IMR-90 (cell line): ENCODE data around the gene CDK5. TPM values are rescaled to one million over a fixed set of nuclear protein-coding genes. Genes with fewer than 3 reads are reported as not detected.

Experiments
- ATAC-seq: fragments of 200-7000 bp; cut with Tn5 transposase; 2 replicates; pipeline ENCODE4 v1.9.1; 2020; ENCODE audit warnings: low read depth, mild to moderate bottlenecking, moderate library complexity
- BruUV-seq: library from RNA; stranded (reverse); fragments of 400-500 nt; replicated peaks from 2 replicates; lab custom pipeline; 2021; lab: Mats Ljungman, UMichigan
- CTCF ChIA-PET: fragments of 300-600 bp; formaldehyde crosslinking; extraction: SDS; loops from one replicate; lab custom pipeline; 2021; ENCODE audit warnings: antibody characterized with exemption; lab: Yijun Ruan, JAX
- POLR2A ChIA-PET: fragments of 300-600 bp; sonication (Branson Sonifier 250); formaldehyde crosslinking; loops from one replicate; lab custom pipeline; 2022; ENCODE audit warnings: antibody characterized with exemption; ENCODE audit not compliant: unreplicated experiment; lab: Charles Lee
- DNase-seq: peaks from one replicate; pipeline ENCODE4 v3.0.0; 2013
- H2AFZ ChIP-seq: replicated peaks from 2 replicates; pipeline ENCODE3; 2013; ENCODE audit warnings: low read length, mild to moderate bottlenecking; ENCODE audit not compliant: poor library complexity
- H2AK5ac ChIP-seq: 2 replicates; pipeline ENCODE4 v1.6.1; 2013; ENCODE audit warnings: low read depth, low read length, inconsistent platforms
- H2AK9ac ChIP-seq: replicated peaks from 2 replicates; pipeline ENCODE3; 2013; ENCODE audit warnings: mild to moderate bottlenecking, low read depth, low read length, moderate library complexity; ENCODE audit not compliant: poor library complexity
- H2BK120ac ChIP-seq: 2 replicates; pipeline ENCODE4 v1.6.1; 2013; ENCODE audit warnings: low read depth, low read length, inconsistent platforms
- H2BK15ac ChIP-seq: 3 replicates; pipeline ENCODE4 v1.6.1; 2013; ENCODE audit warnings: low read depth, low read length, inconsistent platforms
- H2BK20ac ChIP-seq: 2 replicates; pipeline ENCODE4 v1.6.1; 2013; ENCODE audit warnings: low read depth, mild to moderate bottlenecking, inconsistent platforms, low read length, moderate library complexity
- H2BK5ac ChIP-seq: 2 replicates; pipeline ENCODE4 v1.6.1; 2013; ENCODE audit warnings: mild to moderate bottlenecking, low read depth, low read length, inconsistent platforms; ENCODE audit not compliant: poor library complexity, severe bottlenecking
- H3K14ac ChIP-seq: replicated peaks from 2 replicates; pipeline ENCODE4 v1.6.1; 2013; ENCODE audit warnings: low read depth, low read length, inconsistent platforms
- H3K18ac ChIP-seq: 2 replicates; pipeline ENCODE4 v1.6.1; 2013; ENCODE audit warnings: low read depth, low read length, control low read depth
- H3K23ac ChIP-seq: 2 replicates; pipeline ENCODE4 v1.6.1; 2013; ENCODE audit warnings: low read depth, low read length, inconsistent platforms
- H3K27ac ChIP-seq: 2 replicates; pipeline ENCODE4 v1.5.1; 2013; ENCODE audit warnings: mild to moderate bottlenecking, control low read depth, low read length; ENCODE audit not compliant: insufficient read depth
- H3K27me3 ChIP-seq: 2 replicates; pipeline ENCODE4 v1.6.1; 2013; ENCODE audit warnings: low read length; ENCODE audit not compliant: control insufficient read depth, insufficient read depth
- H3K36me3 ChIP-seq: 2 replicates; pipeline ENCODE4 v1.6.1; 2013; ENCODE audit warnings: low read length, mixed read lengths; ENCODE audit not compliant: control insufficient read depth, insufficient read depth
- H3K4ac ChIP-seq: 2 replicates; pipeline ENCODE4 v1.6.1; 2013; ENCODE audit warnings: low read depth, low read length, inconsistent platforms
- H3K4me1 ChIP-seq: 2 replicates; pipeline ENCODE4 v1.6.1; 2013; ENCODE audit warnings: low read length, mixed read lengths; ENCODE audit not compliant: control insufficient read depth, insufficient read depth
- H3K4me2 ChIP-seq: 2 replicates; pipeline ENCODE4 v1.6.1; 2013; ENCODE audit warnings: low read depth, mild to moderate bottlenecking, control low read depth, low read length, moderate library complexity
- H3K4me3 ChIP-seq: 2 replicates; pipeline ENCODE4 v1.5.1; 2013; ENCODE audit warnings: low read depth, mild to moderate bottlenecking, control low read depth, low read length, moderate library complexity; ENCODE audit not compliant: insufficient read depth
- H3K56ac ChIP-seq: 2 replicates; pipeline ENCODE4 v1.6.1; 2013; ENCODE audit warnings: low read length, inconsistent platforms; ENCODE audit not compliant: insufficient read depth; ENCODE audit errors: extremely low read depth
- H3K79me1 ChIP-seq, 2 experiments: 2 replicates each; pipeline ENCODE4 v1.6.1; 2013; ENCODE audit warnings: low read length in 2 of 2, inconsistent platforms in 1 of 2, low read depth in 1 of 2
- H3K9ac ChIP-seq: 2 replicates; pipeline ENCODE4 v1.6.1; 2013; ENCODE audit warnings: low read depth, low read length, control low read depth
- H3K9me1 ChIP-seq: 2 replicates; pipeline ENCODE4 v1.6.1; 2013; ENCODE audit warnings: low read length, inconsistent platforms; ENCODE audit not compliant: insufficient read depth
- H3K9me3 ChIP-seq: 2 replicates; pipeline ENCODE4 v1.6.1; 2013; ENCODE audit warnings: low read length; ENCODE audit not compliant: control insufficient read depth, insufficient read depth
- H4K20me1 ChIP-seq: 2 replicates; pipeline ENCODE4 v1.6.1; 2013; ENCODE audit warnings: low read length, inconsistent platforms; ENCODE audit not compliant: insufficient read depth
- H4K5ac ChIP-seq: 2 replicates; pipeline ENCODE4 v1.6.1; 2013; ENCODE audit warnings: mild to moderate bottlenecking, low read depth, low read length, control low read depth
- H4K8ac ChIP-seq, 2 experiments: 2 replicates each; pipeline ENCODE4 v1.6.1; 2013; ENCODE audit warnings: low read depth in 2 of 2, low read length in 2 of 2, control low read depth in 1 of 2, inconsistent platforms in 1 of 2
- H4K91ac ChIP-seq: 2 replicates; pipeline ENCODE4 v1.6.1; 2013; ENCODE audit warnings: low read depth, low read length, inconsistent platforms; ENCODE audit not compliant: insufficient read depth
- BHLHE40 ChIP-seq: fragments of 150-350 bp; IDR thresholded peaks from 2 replicates; pipeline ENCODE4 v1.6.1; 2016; ENCODE audit warnings: mild to moderate bottlenecking, low read depth, low read length
- CEBPB ChIP-seq: IDR thresholded peaks from 2 replicates; pipeline ENCODE4 v1.6.1; 2012; ENCODE audit warnings: low read depth, low read length, improper control_type of control experiment
- CHD1 ChIP-seq: IDR thresholded peaks from 2 replicates; pipeline ENCODE4 v1.6.1; 2012; ENCODE audit warnings: low read depth, low read length, improper control_type of control experiment
- FOS ChIP-seq: fragments of 150-350 bp; IDR thresholded peaks from 2 replicates; pipeline ENCODE4 v1.6.1; 2016; ENCODE audit warnings: low read depth, low read length
- MAFK ChIP-seq: IDR thresholded peaks from 2 replicates; pipeline ENCODE4 v1.6.1; 2012; ENCODE audit warnings: low read depth, low read length, improper control_type of control experiment
- MAZ ChIP-seq: IDR thresholded peaks from 2 replicates; pipeline ENCODE4 v1.6.1; 2012; ENCODE audit warnings: low read depth, mild to moderate bottlenecking, low read length, improper control_type of control experiment, moderate library complexity, borderline replicate concordance
- MXI1 ChIP-seq: IDR thresholded peaks from 2 replicates; pipeline ENCODE4 v1.6.1; 2012; ENCODE audit warnings: low read depth, mild to moderate bottlenecking, low read length, moderate library complexity, borderline replicate concordance
- NFE2L2 ChIP-seq: fragments of 150-350 bp; IDR thresholded peaks from 2 replicates; pipeline ENCODE4 v1.6.1; 2016; ENCODE audit warnings: low read depth, mild to moderate bottlenecking, low read length
- POLR2A ChIP-seq: IDR thresholded peaks from 2 replicates; pipeline ENCODE4 v1.6.1; 2012; ENCODE audit warnings: mild to moderate bottlenecking, low read depth, low read length
- RAD21 ChIP-seq: IDR thresholded peaks from 2 replicates; pipeline ENCODE4 v1.6.1; 2012; ENCODE audit warnings: low read length, improper control_type of control experiment
- RCOR1 ChIP-seq: IDR thresholded peaks from 2 replicates; pipeline ENCODE4 v1.6.1; 2012; ENCODE audit warnings: mild to moderate bottlenecking, low read length, improper control_type of control experiment; ENCODE audit not compliant: insufficient replicate concordance
- RFX5 ChIP-seq: IDR thresholded peaks from 2 replicates; pipeline ENCODE4 v1.8.0; 2012; ENCODE audit warnings: low read depth, mild to moderate bottlenecking, low read length, moderate library complexity
- SMC3 ChIP-seq: fragments of 150-350 bp; IDR thresholded peaks from 2 replicates; pipeline ENCODE4 v1.6.1; 2016; ENCODE audit warnings: low read depth, mild to moderate bottlenecking, antibody characterized with exemption, low read length, moderate library complexity
- WGBS, 2 experiments: methylation state at CpG; one replicate each; pipeline versions ENCODE4 v1.1.5 to v1.1.7; 2013; ENCODE audit warnings: missing lambda C conversion rate in 2 of 2; ENCODE audit not compliant: insufficient read length in 1 of 2; ENCODE audit errors: extremely low coverage in 2 of 2; 5-methylcytosine and 5-hydroxymethylcytosine counted together
- dilution Hi-C: fragments of 300-500 bp; cut with HindIII; formaldehyde crosslinking; loops from one replicate; pipeline ENCODE4 v1.14.3; 2018; ENCODE audit warnings: low sequenced_read_pairs; ENCODE audit not compliant: unreplicated experiment
- in situ Hi-C: fragments of 300-500 bp; cut with MboI; formaldehyde crosslinking; loops from 3 replicates; pipeline ENCODE4 v1.14.3; 2019; ENCODE audit warnings: low sequenced_read_pairs, inconsistent platforms, mixed read lengths
- intact Hi-C: fragments of 100-400 bp; cut with micrococcal nuclease; formaldehyde crosslinking; loops from 2 replicates; pipeline ENCODE4 v1.10.0; 2022
- polyA plus RNA-seq, 3 experiments: library from polyadenylated mRNA; depleted of rRNA; stranded (reverse); fragments of >200 nt; gene quantifications; 2 replicates each; pipeline ENCODE4 v1.2.3, GENCODE V29; 2012; ENCODE audit warnings: low replicate concordance in 1 of 3
- total RNA-seq: library from RNA; depleted of rRNA; stranded (reverse); fragments of >200 nt; gene quantifications from 2 replicates; pipeline ENCODE4 v1.2.3, GENCODE V29; 2012
- TF ChIP-seq, protein P1 (sequence below): fragments of 150-350 bp; IDR thresholded peaks from 2 replicates; pipeline ENCODE4 v1.6.1; 2016; ENCODE audit warnings: low read depth, mild to moderate bottlenecking, low read length, moderate library complexity, borderline replicate concordance
- TF ChIP-seq, protein P2 (sequence below): fragments of 150-350 bp; IDR thresholded peaks from 2 replicates; pipeline ENCODE4 v1.6.1; 2017; ENCODE audit warnings: mild to moderate bottlenecking, antibody characterized with exemption, low read length, low read depth

Gene CDK5
- total and polyA plus RNA-seq, 2 of the 4 experiments (the other 2 are of a cell fraction), result 22.4 to 34.8 TPM

DNA sequence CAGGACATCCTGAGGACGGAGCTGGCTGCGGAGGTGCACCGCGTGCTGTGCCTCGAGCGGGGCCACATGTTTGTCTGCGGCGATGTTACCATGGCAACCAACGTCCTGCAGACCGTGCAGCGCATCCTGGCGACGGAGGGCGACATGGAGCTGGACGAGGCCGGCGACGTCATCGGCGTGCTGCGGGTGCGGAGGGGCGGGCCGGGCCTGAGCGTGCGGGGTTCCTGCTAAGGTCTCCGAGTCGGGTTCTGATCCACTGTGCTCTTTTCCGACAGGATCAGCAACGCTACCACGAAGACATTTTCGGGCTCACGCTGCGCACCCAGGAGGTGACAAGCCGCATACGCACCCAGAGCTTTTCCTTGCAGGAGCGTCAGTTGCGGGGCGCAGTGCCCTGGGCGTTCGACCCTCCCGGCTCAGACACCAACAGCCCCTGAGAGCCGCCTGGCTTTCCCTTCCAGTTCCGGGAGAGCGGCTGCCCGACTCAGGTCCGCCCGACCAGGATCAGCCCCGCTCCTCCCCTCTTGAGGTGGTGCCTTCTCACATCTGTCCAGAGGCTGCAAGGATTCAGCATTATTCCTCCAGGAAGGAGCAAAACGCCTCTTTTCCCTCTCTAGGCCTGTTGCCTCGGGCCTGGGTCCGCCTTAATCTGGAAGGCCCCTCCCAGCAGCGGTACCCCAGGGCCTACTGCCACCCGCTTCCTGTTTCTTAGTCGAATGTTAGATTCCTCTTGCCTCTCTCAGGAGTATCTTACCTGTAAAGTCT is 43.8 kb downstream of the CDK5 start (continued):
- TF ChIP-seq RCOR1, result no peak

DNA sequence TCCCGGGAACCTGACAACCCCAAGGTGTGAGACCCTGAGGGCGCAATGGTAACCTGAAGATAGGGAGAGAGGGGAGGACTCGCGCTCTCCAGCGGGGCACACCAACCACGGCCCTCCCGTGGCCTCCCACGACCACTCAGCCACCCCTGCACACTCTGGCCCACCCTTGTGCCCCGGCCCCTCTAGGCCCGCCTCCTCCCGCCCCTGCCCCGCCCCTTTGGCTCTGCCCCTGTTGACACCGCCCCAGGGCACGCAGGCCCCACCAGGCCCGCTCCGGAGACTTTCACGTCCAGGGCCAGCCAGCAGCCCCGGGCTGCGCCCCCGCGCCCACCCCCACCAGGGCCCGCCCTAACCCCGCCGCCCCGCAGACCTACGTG is 44.4 kb downstream of the CDK5 start:
- H2AK5ac ChIP-seq, result no peak overlapping the region
- H3K14ac ChIP-seq, result no peak overlapping the region
- ChIA-PET CTCF (interaction anchor here (1.4 kb wide), 1 partner anchor 15 kb away, joined by 5 read pairs; the partner anchor contains the start of gene ABCB8), POLR2A (no interaction called here)
- no peak overlapping the region for H3K18ac ChIP-seq
- DNase-seq, result no peak
- no peak overlapping the region for H3K4me3 ChIP-seq
- H2AK9ac ChIP-seq, result peak overlapping the region; percentile 42
- H3K27me3 ChIP-seq, result peaks cover 24% of the 10 kb centered on the region
- H4K8ac ChIP-seq, result no peak overlapping the region
- in situ Hi-C loops (no loop called here), dilution Hi-C loops (no loop called here), intact Hi-C loops (loop anchor here (5.0 kb wide), 1 partner anchor 99 kb away; no protein-coding TSS in a partner anchor)
- no peaks in the 10 kb centered on the region for H4K20me1 ChIP-seq
- no peak overlapping the region for H4K5ac ChIP-seq
- no peak overlapping the region for H3K4ac ChIP-seq
- H3K9ac ChIP-seq, result no peak overlapping the region
- 34% methylated on average over 8 of the region's 26 CpGs; no CpG with 5 or more reads in 1 of the 2 experiments for WGBS, 2 experiments
- no peaks in the 10 kb centered on the region for H3K9me1 ChIP-seq
- no peak overlapping the region for H2BK15ac ChIP-seq
- no peak overlapping the region for H3K27ac ChIP-seq
- H3K4me1 ChIP-seq, result peaks cover 10% of the 10 kb centered on the region; the same call in 1 of the 2 replicates
- peak overlapping the region; percentile 77 for H2AFZ ChIP-seq
- H3K79me1 ChIP-seq, result no peaks in the 10 kb centered on the region
- no peak overlapping the region for H2BK120ac ChIP-seq
- no peak overlapping the region; the same call in 1 of the 2 replicates for H3K4me2 ChIP-seq
- no peak overlapping the region for H3K23ac ChIP-seq
- no peaks in the 10 kb centered on the region for H3K36me3 ChIP-seq
- no peak for ATAC-seq
- no peaks in the 10 kb centered on the region for H3K9me3 ChIP-seq
- H3K56ac ChIP-seq, result no peak overlapping the region
- no peak overlapping the region for H4K91ac ChIP-seq
- no peak overlapping the region for H2BK20ac ChIP-seq
- no TSS peak for BruUV-seq
- no peak overlapping the region for H2BK5ac ChIP-seq
- no peak for TF ChIP-seq CHD1
- TF ChIP-seq CEBPB, result no peak
- no peak for TF ChIP-seq FOS
- TF ChIP-seq, protein P1, sequence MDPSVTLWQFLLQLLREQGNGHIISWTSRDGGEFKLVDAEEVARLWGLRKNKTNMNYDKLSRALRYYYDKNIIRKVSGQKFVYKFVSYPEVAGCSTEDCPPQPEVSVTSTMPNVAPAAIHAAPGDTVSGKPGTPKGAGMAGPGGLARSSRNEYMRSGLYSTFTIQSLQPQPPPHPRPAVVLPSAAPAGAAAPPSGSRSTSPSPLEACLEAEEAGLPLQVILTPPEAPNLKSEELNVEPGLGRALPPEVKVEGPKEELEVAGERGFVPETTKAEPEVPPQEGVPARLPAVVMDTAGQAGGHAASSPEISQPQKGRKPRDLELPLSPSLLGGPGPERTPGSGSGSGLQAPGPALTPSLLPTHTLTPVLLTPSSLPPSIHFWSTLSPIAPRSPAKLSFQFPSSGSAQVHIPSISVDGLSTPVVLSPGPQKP, result no peak
- no peak for TF ChIP-seq RAD21
- TF ChIP-seq NFE2L2, result no peak
- TF ChIP-seq, protein P2, sequence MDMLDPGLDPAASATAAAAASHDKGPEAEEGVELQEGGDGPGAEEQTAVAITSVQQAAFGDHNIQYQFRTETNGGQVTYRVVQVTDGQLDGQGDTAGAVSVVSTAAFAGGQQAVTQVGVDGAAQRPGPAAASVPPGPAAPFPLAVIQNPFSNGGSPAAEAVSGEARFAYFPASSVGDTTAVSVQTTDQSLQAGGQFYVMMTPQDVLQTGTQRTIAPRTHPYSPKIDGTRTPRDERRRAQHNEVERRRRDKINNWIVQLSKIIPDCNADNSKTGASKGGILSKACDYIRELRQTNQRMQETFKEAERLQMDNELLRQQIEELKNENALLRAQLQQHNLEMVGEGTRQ, result no peak
- no peak for TF ChIP-seq MAZ
- no peak for TF ChIP-seq SMC3
- TF ChIP-seq POLR2A, result no peak
- no peak for TF ChIP-seq MXI1
- TF ChIP-seq RFX5, result no peak
- no peak for TF ChIP-seq BHLHE40
- TF ChIP-seq MAFK, result no peak
- no peak for TF ChIP-seq RCOR1
